Mucosa of gallbladder (tissue), 1 donor: ENCODE measurements around the gene TLDC2. TPM values are rescaled to one million over a fixed set of nuclear protein-coding genes. Genes with fewer than 3 reads are reported as not detected.

Experiments
- DNase-seq: peaks from one replicate; pipeline ENCODE4 v3.0.0-alpha.2; 2020; ENCODE audit warnings: low spot score
- total RNA-seq: library from RNA; stranded (reverse); gene quantifications from one replicate; pipeline ENCODE4 v1.2.1, GENCODE V29; 2021
- donor health status: DM: no; HTN: no; CAD: no.

The TLDC2 gene
- total RNA-seq, 1 donor from 2014 or later, result 9.7 TPM

DNA sequence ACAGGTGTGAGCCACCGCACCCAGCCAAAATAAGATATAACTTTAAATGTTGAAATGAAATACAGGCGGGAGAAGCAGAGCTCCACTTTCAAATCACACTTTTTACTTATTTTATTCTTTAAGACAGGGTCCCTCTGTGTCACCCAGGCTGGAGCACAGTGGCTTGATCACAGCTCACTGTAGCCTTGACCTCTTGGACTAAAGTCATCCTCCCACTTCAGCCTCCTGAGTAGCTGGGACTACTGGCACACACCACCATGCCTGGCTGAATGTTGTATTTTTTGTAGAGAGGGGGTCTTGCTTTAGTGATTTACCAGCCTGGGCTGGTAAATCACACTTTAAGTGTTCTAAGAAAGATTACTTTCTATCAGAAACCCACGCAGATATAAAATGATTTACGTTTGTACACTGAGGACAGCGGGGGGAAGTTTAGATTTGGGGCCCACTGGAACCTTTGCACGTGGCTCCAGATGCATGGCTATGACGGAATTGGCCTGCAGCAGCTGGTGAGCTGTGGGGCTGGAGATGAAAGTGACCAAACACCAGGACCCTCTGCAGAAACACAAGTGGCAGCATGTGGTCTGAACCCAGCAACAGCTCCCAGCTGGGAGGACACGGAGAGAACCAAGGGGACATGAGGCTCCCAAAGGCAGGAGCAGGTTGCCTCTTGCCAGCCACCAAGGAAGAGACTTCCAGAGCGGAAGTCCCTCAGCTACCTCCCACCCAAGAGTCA is 26.4 kb upstream of the TLDC2 start:
- no peak for DNase-seq

DNA sequence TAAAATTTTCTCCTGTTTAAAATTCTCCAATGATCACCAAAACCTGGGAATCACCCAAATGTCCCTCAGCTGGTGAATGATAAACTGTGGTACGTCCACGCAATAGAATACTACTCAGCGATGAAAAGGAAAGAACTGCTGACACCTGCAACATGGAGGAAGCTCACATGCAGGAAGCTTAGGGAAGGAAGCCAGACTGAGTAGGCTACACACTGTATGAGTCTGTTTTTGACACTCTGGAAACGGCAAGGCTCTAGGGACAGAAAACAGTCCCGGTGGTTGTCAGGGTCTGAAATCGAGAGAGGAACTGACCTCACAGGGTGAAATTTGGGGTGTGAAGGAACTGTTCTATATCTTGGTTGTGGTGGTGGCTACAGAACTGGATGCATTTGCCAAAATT is 25.2 kb upstream of the TLDC2 start:
- DNase-seq, result no peak

DNA sequence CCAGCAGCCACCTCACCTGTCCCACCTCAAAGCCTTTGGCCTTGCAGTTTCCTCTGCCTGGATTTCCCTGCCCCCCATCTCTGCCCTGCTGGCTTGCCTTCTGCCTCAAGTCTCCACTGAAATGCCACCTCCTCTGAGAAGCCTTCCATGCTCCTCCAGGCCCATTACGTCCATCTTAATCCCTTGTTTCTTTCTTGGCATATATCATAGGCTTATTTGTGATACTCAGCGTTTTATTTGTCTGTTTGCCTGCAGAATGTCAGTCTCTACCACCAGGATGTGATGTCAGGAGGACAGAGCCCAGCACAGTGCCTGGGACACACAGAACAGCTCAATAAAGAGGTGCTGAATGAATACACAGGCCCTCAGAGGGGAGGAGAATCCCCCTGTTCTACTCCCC is 24.4 kb upstream of the TLDC2 start:
- no peak for DNase-seq

DNA sequence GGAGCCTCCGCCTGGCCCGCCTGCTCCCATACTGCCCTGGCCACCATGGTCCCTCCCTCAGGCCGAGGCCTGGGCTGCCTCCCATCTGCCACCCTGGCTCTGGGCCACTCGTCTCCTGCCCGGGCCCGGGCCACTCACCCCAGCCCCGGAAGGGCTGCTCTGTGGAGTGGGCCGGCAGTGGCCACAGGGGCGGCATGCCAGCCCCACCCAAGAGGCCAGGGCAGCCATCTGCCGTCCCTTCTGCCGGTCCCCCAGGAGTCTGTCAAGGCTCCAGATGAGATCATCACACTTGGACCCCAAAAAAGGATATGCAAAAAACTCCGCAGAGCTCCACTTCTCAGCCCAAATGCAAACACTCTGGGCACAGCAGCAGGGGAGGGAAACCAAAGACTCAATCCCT is 23.8 kb upstream of the TLDC2 start:
- DNase-seq, result no peak

DNA sequence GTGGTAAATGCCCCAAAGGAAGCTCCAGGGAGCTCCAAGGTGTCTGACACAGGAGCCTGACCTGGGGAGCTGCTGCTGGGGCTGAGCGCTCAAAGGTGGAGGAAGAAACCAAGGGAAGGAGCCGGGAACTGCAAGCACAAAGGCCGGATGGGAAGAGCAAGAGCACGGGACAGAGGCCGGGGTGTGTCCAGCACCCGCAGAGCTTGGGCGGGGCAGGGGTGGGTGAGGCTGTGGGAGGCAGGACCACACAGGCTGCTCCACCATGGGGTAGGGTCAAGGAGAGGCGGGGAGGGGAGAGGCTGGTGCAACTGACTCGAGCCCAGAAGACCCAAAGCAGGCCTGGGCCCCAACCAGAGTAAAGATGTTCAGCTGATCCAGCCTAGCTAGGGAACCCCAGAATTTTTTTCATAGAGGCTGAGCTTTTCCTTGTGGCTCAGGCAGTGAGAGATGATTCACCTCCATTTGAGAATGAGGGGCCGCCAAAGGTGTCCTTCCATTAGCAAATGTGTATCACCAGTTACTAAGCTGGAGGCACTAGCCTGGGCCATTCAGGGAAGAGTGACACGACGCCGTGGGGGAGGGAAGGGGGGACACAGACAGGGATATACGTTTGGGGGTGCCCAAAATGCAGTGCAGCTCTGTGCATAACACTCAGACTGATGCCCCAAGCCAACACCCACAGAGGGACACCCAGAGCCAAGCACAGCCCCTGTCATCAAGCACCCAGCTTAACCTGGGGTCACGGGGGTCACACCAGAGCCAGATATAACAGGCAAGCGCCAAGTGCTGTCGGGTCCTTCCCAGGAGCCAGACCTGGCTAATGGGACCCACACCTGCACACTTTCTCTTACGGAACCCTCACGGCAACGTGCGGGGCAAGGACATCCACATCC is 21.3 kb upstream of the TLDC2 start:
- DNase-seq, result no peak

DNA sequence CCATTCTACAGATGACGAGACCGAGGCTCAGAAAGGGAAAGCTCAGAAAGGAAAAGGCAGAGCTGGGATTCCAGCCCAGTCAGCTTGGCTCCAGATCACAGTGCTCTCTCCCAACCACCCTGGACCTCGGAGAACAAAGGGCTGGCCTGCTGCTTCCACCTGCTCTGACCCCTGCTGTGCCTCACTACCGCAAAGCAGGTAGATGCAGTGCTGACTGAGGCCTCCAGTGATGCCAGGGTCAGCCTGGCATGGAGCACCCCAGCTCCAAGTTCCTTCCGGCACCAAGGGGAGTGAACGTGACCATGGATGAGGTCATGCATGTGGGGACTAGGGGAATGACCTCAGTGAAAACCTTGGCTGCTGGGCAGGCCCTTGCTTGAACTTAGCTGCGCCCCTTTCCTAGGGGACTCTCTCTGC is 20.7 kb upstream of the TLDC2 start:
- DNase-seq, result no peak

DNA sequence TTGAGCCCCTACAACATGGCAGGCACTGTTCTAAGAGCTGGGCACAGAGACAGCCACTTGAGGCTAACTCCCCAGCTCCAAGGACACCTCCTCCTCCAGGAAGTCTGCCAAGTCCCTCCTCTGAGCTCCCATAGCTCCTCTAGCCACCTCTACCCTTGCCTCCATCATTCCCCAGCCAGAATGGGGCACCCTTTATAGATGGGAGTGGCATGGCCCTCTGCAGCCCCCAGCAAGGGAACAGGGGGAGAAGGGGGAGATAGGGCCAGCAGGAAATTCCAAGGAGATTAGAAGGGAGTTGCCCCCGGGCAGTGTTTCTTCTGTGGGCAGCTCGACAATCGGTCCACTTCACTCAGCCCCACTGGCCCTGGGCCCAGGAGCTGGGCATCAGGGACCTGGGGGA is 19.7 kb upstream of the TLDC2 start:
- DNase-seq, result no peak

DNA sequence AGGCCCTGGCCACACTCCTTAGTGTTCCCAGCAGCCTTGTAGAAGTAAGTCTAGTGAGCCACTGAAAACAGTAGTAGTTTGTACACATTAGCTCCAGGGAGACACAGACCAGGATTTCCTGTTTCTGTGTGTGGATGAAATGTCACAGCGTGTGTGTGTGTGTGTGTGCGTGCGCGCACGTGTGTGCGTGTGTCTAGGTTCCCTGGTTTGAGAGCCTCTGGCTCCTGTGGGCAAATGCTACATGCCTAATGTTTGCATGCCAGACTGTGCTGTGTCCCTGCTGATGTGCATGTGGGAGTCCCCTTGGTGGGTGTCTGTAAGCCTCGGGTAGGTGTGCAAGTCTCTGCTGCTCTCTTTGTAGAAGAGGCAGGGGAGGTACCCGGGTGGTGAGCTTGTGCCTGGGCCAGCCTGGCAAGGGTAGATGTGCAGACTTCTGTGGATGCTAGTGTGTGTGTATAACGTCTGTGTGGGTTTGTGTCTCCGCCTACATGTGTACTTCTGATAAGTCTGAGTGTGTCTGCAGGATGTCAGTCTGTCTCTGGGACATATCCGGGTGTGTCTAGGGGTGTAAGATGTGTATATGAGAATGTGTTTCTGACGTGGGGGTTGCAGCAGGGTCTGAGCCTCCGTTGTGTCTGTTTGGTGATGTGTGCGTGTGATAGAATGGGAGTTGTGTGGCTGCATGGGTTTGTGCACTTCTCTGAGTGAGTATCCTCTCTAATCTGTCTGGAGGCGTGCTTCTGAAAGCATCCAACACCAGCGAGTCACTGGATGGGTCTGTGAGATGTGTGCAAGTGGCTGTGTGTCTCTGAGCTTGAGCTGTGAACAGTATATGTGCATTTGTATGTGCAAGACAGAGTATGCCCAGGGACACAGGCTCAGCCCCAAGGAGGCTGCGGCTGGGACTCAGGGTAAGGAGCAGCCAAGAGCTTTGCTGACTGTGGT is 19.0 kb upstream of the TLDC2 start:
- DNase-seq, result peak; percentile 58

DNA sequence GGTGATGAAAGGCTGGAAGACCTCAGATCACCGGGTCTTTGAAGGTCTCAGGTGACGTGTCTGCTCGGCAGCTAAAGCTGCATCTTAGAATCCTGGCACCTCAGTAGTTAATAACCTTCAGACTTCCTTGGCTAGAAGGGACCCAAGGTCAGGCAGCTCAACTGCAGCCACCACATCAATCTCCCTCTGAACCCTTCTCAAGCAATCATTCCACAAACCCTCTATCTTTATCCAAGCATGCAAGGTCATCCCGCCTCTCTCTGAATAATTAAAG is 16.7 kb upstream of the TLDC2 start:
- DNase-seq, result no peak

DNA sequence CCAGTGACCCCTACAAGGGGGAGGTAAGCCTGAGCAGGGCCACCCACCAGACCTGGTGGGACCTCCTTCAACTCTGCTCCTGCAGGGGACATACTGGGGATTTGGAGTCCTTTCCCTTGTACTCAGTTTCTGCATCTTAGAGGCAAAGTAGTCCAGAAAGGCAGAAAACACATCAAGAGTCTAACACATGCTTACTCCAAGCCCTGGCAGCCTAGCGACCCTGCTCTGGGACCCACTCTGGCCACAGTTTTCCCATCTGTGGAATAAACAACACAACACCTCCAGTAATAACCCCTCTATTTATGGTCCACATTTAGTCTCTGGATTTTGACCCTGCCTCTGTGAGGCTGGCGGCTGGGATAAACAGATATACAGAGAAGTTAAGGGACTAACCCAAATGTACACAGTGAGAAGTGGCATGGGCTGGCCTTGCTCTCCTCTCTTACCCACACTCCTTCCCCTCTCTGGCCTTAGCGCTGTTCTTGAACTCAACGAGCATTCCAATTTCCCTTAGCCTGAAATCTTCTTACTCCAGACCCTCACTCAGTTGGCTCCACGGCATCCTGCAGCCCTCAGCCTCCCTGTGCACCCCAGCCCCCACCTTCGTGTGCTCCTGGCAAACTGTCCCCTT is 16.1 kb upstream of the TLDC2 start:
- DNase-seq, result no peak

DNA sequence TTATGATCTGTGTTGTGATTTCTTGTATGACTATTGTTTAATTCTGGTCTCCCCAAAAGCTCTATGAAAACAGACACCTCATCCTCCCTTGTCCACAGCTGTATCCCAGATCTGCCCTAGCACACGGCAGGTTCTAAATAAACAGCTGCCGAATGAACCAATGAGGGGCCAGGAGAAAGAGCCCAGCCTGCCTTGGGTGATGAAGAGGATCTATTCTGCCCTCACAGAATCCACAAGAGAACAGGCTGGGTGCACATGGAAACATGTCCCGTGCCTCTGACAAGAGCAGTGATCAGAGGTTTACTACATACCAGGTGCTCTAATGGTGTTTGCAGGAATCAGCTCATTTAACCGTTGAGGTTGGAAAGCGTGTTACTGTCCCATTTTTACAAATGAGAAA is 15.6 kb upstream of the TLDC2 start:
- no peak for DNase-seq

DNA sequence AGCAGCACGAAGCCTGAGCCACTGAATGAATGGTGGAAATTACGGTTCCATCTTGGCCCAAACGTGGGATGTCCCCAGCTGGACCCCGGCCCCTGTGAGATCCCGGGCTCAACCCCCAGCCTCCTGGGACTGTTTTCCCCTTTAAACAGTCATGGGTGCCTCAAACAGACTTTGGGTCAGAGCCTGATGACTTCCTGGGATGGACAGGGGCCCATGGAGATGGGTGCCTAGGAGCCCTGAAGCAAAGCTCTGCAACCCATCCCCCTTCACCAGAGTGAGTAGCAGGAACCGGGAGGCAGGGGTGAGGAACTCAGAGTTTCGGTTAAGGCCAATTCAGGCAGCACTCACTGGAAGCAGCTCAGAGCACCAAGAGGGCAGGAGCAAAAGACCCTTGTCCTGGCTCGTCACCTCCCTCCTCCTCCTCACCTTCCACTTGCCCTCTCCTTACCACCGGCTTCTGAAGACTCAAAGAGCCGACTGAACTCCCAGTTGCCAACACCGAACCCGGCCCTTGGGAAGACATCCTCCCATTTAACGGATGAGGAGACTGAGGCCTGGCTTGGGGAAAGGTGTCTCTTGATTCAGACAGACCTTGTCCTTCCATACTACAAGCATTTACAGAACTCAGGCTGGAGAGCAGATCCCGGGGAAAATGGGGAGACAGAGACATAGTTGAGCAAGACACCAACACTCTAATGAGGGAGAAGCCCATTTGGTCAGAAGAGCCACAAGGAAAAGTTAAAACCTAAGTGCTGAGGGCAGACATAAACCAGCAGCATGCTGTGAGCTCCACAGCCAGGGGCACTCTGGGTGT is 14.9 kb upstream of the TLDC2 start:
- no peak for DNase-seq

DNA sequence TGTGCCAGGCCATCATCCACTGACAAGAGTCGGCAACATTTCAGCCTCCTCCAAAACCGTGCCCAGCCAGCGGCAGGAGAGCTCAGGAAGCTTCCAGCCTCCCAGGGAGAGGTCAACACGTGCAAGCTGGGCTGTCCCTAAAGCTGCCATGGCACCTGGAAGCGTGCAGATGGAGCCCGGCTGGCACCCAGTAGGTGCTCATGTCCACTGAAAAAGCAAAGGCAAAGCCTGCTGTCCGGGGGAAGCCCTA is 14.4 kb upstream of the TLDC2 start:
- DNase-seq, result no peak

DNA sequence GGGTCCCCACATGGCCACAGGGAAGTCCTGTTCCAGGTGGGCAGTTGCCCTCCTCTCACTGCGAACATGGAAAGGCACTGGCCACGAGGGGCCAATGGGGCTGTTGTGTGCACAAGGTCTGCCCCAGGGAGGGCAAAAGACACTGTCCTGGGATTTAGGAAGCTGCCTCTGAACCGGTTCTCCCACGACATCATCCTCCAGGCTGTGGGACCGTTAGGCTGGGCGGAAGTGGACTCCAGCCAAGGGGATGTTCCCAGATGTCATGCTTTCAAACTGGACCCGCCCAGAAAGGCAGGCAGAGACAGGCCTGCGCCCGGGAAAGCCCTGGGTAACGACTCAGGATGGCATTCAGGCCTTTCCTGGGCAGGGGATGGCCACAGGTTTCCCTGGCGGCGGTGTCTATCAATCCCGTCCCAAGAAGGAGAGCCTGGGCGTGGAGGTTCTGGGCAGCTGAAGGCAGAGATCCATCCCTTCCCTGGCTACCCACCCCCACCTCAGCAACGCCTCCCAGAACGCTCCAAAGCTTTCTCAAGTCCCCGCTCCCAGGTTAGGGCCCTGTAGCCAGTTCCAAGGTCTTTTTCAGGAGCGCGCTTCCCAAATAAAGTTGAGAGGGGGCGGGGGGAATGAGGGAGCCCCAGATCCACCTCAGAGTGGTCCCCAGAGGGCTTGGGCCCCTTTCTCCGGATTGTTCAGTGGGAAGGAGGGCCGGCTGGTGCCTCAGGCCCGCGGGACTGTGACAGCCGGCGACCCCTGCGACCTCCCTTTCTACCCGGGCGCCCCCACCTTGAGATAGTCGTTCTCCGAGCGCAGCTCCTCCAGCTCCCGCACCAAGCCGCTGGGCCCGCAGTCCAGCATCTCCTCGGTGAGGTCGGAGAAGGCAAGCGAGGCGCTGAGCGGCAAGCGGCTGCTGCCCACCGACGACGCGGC is 13.8 kb upstream of the TLDC2 start:
- peak; percentile 83 for DNase-seq

DNA sequence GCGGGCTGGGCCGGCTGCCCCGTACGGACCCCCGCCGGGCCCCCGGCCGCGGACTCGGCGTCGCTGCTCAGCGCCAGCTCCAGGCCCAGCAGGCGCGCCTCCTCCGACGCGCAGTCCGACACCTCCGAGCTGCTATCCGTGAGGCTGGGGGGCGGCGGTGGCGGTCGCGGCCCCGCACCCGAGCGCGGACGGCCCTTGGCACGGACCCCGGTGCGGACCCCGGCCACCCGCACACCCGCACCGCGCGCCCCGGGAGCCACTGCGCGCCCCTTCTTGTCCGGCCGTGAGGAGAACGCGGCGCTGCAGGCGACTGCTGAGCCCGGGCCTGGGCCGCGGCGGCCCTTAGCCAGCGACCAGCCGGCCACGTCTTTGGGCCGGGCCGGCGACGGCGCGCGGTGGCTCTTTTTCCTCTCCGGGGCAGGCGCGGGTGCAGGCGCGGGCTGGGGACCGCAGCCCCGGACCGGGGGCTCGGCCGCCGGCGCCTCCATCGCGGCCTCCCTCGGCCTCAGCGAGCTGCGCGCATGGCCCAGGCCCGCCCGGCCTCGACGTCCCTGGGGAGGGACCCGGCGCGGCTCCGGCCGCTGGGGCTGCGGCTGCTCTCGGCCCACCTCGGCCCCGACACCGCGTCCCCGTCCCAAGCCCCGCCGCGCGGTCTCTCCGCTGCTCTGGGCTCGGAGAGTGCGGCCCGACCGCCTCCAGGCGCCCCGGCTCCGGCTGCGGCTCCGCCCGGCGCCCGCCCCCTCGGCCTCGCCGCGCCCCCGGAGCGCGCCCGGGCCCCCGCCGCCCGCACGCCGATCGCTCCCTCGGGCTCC is 12.9 kb upstream of the TLDC2 start:
- peak; percentile 35 for DNase-seq

DNA sequence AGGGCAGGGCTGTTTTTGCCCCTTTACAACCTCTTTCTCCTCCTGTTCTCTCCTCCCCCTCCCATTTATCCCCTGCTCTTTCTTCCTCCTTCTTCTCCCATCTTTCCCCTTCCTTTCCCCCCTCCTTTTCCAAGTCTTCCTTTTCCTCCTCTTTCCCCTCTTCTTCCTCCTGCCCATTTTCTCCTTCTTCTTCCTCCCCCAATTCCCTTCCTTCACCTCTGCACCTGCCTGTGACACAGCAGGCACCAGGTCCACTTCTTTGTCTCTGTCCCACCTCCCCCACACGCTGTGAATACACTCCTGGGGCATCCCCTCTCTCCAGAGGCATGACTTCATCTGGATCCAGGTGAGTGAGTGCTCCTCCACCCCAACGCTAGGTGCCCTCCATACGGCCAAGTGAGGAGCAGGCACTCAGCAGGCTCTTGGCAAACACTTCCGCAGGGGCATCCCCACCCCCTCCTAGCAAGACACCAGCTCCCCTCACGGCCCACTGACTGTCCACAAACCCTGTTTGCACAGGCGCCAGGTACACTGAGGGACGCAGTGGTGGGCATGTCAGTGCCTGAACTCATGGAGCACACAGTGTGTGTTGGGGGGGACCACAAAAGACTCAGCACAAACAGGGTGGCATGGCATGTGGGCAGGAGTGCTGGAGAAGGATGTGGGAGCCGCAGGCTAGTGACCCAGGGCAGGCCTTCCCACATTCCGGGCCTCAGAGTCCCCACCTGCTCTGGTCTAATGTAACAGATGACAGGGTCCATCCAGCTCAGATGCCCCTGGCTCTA is 10.7 kb upstream of the TLDC2 start:
- DNase-seq, result no peak

DNA sequence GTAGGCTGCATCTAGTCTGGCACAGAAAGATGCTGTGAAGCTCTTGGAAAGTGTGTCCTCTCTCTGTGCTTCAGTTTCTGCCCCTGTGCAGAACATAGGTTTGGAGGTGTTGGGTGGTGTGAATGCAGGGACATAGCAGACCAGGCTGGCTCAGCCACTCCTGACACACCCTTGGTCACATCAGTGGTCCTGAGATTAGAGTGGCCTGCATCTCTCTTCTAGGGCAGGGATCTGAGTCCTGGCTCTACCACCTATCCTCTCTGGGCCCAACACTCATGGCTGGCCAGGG is 10.1 kb upstream of the TLDC2 start:
- DNase-seq, result no peak

DNA sequence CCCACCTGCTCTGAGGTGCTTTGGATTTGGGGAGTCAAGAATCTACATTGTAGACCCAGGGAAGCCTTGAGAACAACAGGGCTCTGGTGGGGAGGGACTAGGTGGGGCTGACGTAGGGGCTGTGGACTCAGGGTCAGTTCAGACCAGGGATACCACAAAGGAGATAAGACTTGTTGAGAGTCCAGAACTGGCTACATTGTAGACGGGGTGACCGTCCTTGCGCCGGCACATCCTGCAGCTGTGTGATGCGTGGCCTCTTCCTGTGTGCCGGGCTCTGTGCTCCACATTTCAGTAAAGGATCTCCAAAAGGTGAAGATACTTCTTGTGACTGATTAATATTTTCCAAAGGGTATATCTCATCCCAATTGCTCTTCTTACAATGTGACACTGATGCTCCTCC is 9.8 kb upstream of the TLDC2 start:
- DNase-seq, result no peak
